ENCODE results near the gene HSD17B4. TPM values are rescaled to one million over a fixed set of nuclear protein-coding genes. Genes with fewer than 3 reads are reported as not detected.
"Not testable (repeated sequence)": the region's sequence is repeated elsewhere in the genome, so short reads cannot be mapped to it uniquely, and the experiment has no call there.

The HSD17B4 gene
- total and polyA plus RNA-seq, 3 experiments from 2014 or later, result 51.7 to 84.6 (median 59.1) TPM

DNA sequence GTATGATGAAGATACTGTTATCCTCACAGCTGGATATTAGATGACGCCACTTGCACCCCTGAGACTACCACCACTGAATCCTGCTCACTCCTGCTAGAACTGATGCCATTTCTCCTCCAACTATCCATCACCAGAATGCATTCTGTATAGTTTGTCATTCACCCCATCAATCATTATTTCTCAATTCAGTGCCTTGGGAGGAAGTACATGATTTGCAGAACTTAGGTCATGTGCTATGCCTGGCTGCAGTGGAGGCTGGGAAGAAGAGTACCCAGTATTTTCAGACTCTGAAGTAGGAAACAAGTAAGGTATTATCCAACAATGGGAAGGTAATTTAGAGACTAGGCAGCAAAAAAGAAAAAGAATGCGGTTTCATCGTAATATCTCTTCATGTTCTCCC is 26.2 kb upstream of the HSD17B4 start:
- Mint-ChIP-seq H3K4me3 (no peak overlapping the region), H3K36me3 (no peaks in the 10 kb centered on the region), H3K4me1 (no peaks in the 10 kb centered on the region), H3K27ac (no peak overlapping the region), H3K27me3 (peaks cover 0 to 14% of the 10 kb centered on the region in 2 donors), H3K9me3 (no peaks in the 10 kb centered on the region)
- ChIA-PET POLR2A (no interaction called here), CTCF (no interaction called here)
- DNase-seq, result no peak
- no peaks in the 10 kb centered on the region for H3K27me3 ChIP-seq (ENCODE audit: insufficient read depth, low read length, poor library complexity, severe bottlenecking)
- H3K27ac ChIP-seq (ENCODE audit: low read depth, low read length), result no peak overlapping the region
- no peaks in the 10 kb centered on the region for H3K4me1 ChIP-seq (ENCODE audit: insufficient read depth, low read length)
- H3K9me3 ChIP-seq (ENCODE audit: low read length), result no peaks in the 10 kb centered on the region
- H3K36me3 ChIP-seq (ENCODE audit: insufficient read depth, low read length), result no peaks in the 10 kb centered on the region
- no peak overlapping the region for H3K4me3 ChIP-seq (ENCODE audit: low read length)

GRCh38 chr5:119427060-119427459 is 25.2 kb upstream of the HSD17B4 start:
- H3K27ac ChIP-seq (ENCODE audit: low read depth, low read length), result no peak overlapping the region
- no peaks in the 10 kb centered on the region for H3K36me3 ChIP-seq (ENCODE audit: insufficient read depth, low read length)
- no peaks in the 10 kb centered on the region for H3K9me3 Mint-ChIP-seq
- peak overlapping the region in 1 of 7 donors; percentile 48 for H3K4me3 Mint-ChIP-seq
- no peaks in the 10 kb centered on the region for H3K4me1 ChIP-seq (ENCODE audit: insufficient read depth, low read length)
- no peaks in the 10 kb centered on the region for H3K27me3 ChIP-seq (ENCODE audit: insufficient read depth, low read length, poor library complexity, severe bottlenecking)
- CTCF ChIA-PET, result no interaction called here
- DNase-seq, result no peak
- H3K27me3 Mint-ChIP-seq, result peaks cover 4 to 21% of the 10 kb centered on the region in 2 donors
- H3K27ac Mint-ChIP-seq, result peak overlapping the region in 1 of 8 donors; percentile 10
- no peak overlapping the region for H3K4me3 ChIP-seq (ENCODE audit: low read length)
- POLR2A ChIA-PET, result no interaction called here
- H3K4me1 Mint-ChIP-seq, result no peaks in the 10 kb centered on the region
- H3K9me3 ChIP-seq (ENCODE audit: low read length), result no peaks in the 10 kb centered on the region
- peaks cover 0 to 3% (median 0%) of the 10 kb centered on the region in 3 donors for H3K36me3 Mint-ChIP-seq

GRCh38 chr5:119427596-119427995 is 24.7 kb upstream of the HSD17B4 start:
- H3K27me3 ChIP-seq (ENCODE audit: insufficient read depth, low read length, poor library complexity, severe bottlenecking); H3K9me3 Mint-ChIP-seq; H3K4me1 Mint-ChIP-seq; CTCF ChIA-PET; H3K27ac Mint-ChIP-seq; DNase-seq; H3K4me1 ChIP-seq (ENCODE audit: insufficient read depth, low read length); H3K4me3 Mint-ChIP-seq; POLR2A ChIA-PET; H3K9me3 ChIP-seq (ENCODE audit: low read length); H3K4me3 ChIP-seq (ENCODE audit: low read length); H3K27ac ChIP-seq (ENCODE audit: low read depth, low read length); H3K36me3 Mint-ChIP-seq; H3K36me3 ChIP-seq (ENCODE audit: insufficient read depth, low read length): not testable (repeated sequence)
- peaks cover 4 to 21% of the 10 kb centered on the region in 2 donors for H3K27me3 Mint-ChIP-seq

DNA sequence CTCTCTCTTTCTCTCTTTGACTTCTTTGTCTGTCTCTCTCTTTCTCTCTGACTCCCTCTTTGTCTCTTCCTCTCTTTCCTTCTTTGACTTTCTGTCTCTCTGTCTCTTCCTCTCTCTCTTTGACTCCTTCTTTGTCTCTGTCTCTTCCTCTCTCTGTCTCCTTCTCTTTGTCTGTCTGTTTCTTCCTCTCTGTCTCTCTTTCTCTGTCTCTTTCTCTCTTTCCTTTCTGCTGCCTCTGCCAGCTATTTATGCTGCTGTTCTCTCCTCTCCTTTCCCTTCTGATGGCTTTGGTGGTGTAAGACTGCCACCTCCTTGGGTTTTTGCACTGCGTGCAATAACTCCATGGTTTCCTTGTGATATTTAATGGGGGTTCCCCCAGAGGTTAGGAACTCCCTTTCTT is 24.1 kb upstream of the HSD17B4 start:
- H3K9me3 ChIP-seq (ENCODE audit: low read length); H3K27ac Mint-ChIP-seq; H3K27ac ChIP-seq (ENCODE audit: low read depth, low read length); H3K36me3 ChIP-seq (ENCODE audit: insufficient read depth, low read length); H3K4me1 ChIP-seq (ENCODE audit: insufficient read depth, low read length); H3K27me3 ChIP-seq (ENCODE audit: insufficient read depth, low read length, poor library complexity, severe bottlenecking); H3K4me3 ChIP-seq (ENCODE audit: low read length); POLR2A ChIA-PET; H3K4me1 Mint-ChIP-seq; H3K4me3 Mint-ChIP-seq; H3K9me3 Mint-ChIP-seq; CTCF ChIA-PET; DNase-seq; H3K36me3 Mint-ChIP-seq: not testable (repeated sequence)
- peaks cover 4 to 21% of the 10 kb centered on the region in 2 donors for H3K27me3 Mint-ChIP-seq

- H3K9me3 ChIP-seq (ENCODE audit: low read length); H3K36me3 Mint-ChIP-seq; H3K4me1 ChIP-seq (ENCODE audit: insufficient read depth, low read length); H3K9me3 Mint-ChIP-seq; H3K27ac Mint-ChIP-seq; DNase-seq; H3K27ac ChIP-seq (ENCODE audit: low read depth, low read length); H3K36me3 ChIP-seq (ENCODE audit: insufficient read depth, low read length); H3K4me3 Mint-ChIP-seq; H3K27me3 ChIP-seq (ENCODE audit: insufficient read depth, low read length, poor library complexity, severe bottlenecking); H3K4me1 Mint-ChIP-seq; H3K4me3 ChIP-seq (ENCODE audit: low read length); POLR2A ChIA-PET: not testable (repeated sequence)
- CTCF ChIA-PET, result interaction anchor here (2.3 kb wide), 1 partner anchor 441 kb away, joined by 10 read pairs; the partner anchor contains the start of gene DTWD2
- peaks cover 4 to 21% of the 10 kb centered on the region in 2 donors for H3K27me3 Mint-ChIP-seq
Observed at GRCh38 chr5:119428574-119428973, 23.7 kb upstream of the HSD17B4 start.

DNA sequence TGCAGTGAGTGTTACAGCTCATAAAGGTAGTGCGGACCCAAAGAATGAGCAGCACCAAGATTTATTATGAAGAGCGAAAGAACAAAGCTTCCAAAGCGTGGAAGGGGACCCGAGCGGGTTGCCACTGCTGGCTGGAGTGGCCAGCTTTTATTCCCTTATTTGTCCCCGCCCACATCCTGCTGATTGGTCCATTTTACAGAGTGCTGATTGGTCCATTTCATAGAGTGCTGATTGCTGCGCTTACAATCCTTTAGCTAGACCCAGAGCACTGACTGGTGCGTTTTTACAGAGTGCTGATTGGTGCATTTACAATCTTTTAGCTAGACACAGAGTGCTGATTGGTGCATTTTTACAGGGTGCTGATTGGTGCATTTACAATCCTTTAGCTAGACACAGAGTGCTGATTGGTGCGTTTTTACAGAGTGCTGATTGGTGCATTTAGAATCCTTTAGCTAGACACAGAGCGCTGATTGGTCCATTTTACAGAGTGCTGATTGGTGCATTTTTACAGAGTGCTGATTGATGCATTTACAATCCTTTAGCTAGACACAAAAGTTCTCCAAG is 19.5 kb upstream of the HSD17B4 start:
- POLR2A ChIA-PET; H3K4me3 ChIP-seq (ENCODE audit: low read length): not testable (repeated sequence)

DNA sequence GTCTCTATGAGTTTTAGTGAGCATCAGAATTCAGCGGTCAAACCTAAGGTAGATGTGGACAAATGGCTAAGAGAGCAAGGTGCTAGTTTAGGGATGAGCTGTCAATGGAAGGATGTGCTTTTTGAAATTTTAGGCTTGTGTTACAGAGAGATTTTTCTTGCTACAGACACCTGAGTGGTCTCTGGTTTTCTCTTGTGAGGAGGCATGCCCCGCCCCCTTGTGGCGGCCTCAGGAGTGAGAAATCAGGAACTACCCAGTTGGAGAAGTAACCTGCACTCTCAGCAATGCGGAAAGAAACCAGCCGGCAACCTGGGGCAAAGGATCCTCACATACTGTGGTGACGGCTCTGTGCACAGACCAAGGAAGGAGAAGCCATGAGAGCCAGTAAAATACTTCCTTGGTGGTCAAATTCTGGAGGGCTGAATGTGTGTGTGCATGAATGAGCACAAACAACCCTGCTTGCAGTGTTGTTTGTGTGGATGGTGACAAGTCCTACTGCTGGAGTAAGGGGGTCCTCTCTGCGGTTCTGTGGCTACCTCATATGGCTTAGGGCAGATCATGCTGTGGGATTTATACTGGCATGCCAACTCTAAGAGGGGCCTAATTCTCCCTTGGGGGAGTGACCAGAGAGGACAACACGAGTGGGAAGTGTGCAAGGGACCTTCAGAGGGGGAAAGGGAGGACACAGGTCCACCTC is 16.7 kb upstream of the HSD17B4 start:
- DNase-seq, result peak; percentile 52 to 82 (median 60)
- Histone ChIP-seq H3K27ac (ENCODE audit: low read depth, low read length) (no peak overlapping the region), H3K27me3 (ENCODE audit: insufficient read depth, low read length, poor library complexity, severe bottlenecking) (no peaks in the 10 kb centered on the region), H3K4me3 (ENCODE audit: low read length) (no peak overlapping the region), H3K4me1 (ENCODE audit: insufficient read depth, low read length) (no peaks in the 10 kb centered on the region), H3K36me3 (ENCODE audit: insufficient read depth, low read length) (no peaks in the 10 kb centered on the region), H3K9me3 (ENCODE audit: low read length) (no peaks in the 10 kb centered on the region)
- Mint-ChIP-seq H3K4me3 (no peak overlapping the region), H3K27me3 (peaks cover 30 to 54% of the 10 kb centered on the region in 2 donors), H3K9me3 (peaks cover 0 to 2% (median 0%) of the 10 kb centered on the region in 5 donors), H3K4me1 (peaks cover 3 to 13% (median 11%) of the 10 kb centered on the region in 3 donors), H3K27ac (peak overlapping the region in 1 of 8 donors; percentile 76), H3K36me3 (peaks cover 0 to 11% (median 1%) of the 10 kb centered on the region in 3 donors)
- ChIA-PET POLR2A (no interaction called here), CTCF (interaction anchor here (0.9 to 3.3 kb wide), 14 partner anchors 13 to 447 kb away, joined by 3 to 41 read pairs (median 4); partner anchors contain the start of genes DMXL1, DTWD2 and HSD17B4)

More for the DNA sequence above, 19.5 kb upstream of the HSD17B4 start:
- H3K9me3 Mint-ChIP-seq; H3K4me1 ChIP-seq (ENCODE audit: insufficient read depth, low read length); H3K9me3 ChIP-seq (ENCODE audit: low read length); H3K27me3 ChIP-seq (ENCODE audit: insufficient read depth, low read length, poor library complexity, severe bottlenecking); H3K36me3 ChIP-seq (ENCODE audit: insufficient read depth, low read length); H3K27ac Mint-ChIP-seq; H3K36me3 Mint-ChIP-seq; H3K4me3 Mint-ChIP-seq; H3K27ac ChIP-seq (ENCODE audit: low read depth, low read length); DNase-seq: not testable (repeated sequence)
- CTCF ChIA-PET, result interaction anchor here (1.2 to 3.3 kb wide), 2 partner anchors 20 to 444 kb away, joined by 3 to 41 read pairs; partner anchors contain the start of gene DTWD2
- H3K4me1 Mint-ChIP-seq, result peaks cover 3 to 13% (median 11%) of the 10 kb centered on the region in 3 donors
- H3K27me3 Mint-ChIP-seq, result peaks cover 24 to 41% of the 10 kb centered on the region in 2 donors

DNA sequence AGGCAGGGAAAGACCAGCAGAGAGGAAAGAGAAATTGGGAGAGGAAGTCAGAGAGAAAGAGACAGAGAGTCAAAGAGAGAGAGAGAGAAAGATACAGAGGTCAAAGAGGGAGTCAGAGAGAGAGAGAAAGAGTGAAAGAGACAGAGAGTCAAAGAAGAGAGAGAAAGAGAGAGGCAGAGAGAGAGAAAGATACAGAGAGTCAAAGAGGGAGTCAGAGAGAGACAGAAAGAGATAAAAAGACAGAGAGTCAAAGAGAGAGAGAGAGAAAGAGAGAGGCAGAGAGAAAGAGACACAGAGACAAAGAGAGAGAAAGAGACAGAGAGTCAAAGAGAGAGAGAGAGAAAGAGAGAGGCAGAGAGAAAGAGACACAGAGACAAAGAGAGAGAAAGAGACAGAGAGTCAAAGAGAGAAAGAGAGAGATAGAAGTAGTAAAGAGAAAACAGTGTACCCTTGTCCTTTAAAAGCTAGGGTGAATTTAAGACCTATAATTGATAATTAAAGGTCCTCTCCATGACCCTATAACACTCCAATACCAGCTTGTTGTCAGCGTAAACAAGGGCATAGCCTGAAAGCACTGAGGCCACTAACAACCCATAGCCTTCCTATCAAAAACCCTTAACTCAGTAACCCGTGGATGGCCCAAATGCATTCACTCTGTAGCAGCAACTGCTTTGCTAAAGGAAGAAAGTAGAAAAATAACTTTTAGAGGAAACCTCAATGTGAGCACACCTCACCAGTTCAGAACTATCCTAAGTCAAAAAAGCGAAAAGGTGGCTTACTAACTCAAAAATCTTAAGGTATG is 14.3 kb upstream of the HSD17B4 start:
- DNase-seq; H3K9me3 ChIP-seq (ENCODE audit: low read length); H3K4me3 Mint-ChIP-seq; H3K36me3 ChIP-seq (ENCODE audit: insufficient read depth, low read length); CTCF ChIA-PET; H3K27ac ChIP-seq (ENCODE audit: low read depth, low read length); H3K27ac Mint-ChIP-seq; H3K27me3 ChIP-seq (ENCODE audit: insufficient read depth, low read length, poor library complexity, severe bottlenecking); H3K4me3 ChIP-seq (ENCODE audit: low read length); H3K9me3 Mint-ChIP-seq; POLR2A ChIA-PET; H3K36me3 Mint-ChIP-seq; H3K4me1 ChIP-seq (ENCODE audit: insufficient read depth, low read length): not testable (repeated sequence)
- H3K4me1 Mint-ChIP-seq, result peaks cover 3 to 13% (median 11%) of the 10 kb centered on the region in 3 donors
- peaks cover 25 to 45% of the 10 kb centered on the region in 2 donors for H3K27me3 Mint-ChIP-seq

Data from CD8-positive, alpha-beta memory T cell (primary cell).